Transverse colon (tissue), 4 donors: ENCODE data around the gene MYLK.

ENCODE experiments used
- POLR2A ChIP-seq: fragments of 450-650 bp; IDR thresholded peaks from one replicate; pipeline ENCODE4 v1.6.1; 2016; ENCODE audit warnings: antibody characterized with exemption, mild to moderate bottlenecking, moderate library complexity
- POLR2AphosphoS5 ChIP-seq, 3 donors: sonication (generic); formaldehyde crosslinking; IDR thresholded peaks; one replicate each; pipeline ENCODE4 v1.6.1; 2016; ENCODE audit warnings: antibody characterized with exemption in 3 of 3
- TF ChIP-seq, protein P1 (sequence below), 5 experiments: fragments of 200-600 bp in 3 of 5; fragments of 450-650 bp in 2 of 5; sonication (generic) in 3 of 5; IDR thresholded peaks; 1 replicate in 2 of 5; 2 replicates in 3 of 5; pipeline ENCODE4 v1.5.1; 2016 to 2017; ENCODE audit warnings: antibody characterized with exemption in 5 of 5, inconsistent platforms in 3 of 5, mild to moderate bottlenecking in 2 of 5, moderate library complexity in 1 of 5

DNA sequence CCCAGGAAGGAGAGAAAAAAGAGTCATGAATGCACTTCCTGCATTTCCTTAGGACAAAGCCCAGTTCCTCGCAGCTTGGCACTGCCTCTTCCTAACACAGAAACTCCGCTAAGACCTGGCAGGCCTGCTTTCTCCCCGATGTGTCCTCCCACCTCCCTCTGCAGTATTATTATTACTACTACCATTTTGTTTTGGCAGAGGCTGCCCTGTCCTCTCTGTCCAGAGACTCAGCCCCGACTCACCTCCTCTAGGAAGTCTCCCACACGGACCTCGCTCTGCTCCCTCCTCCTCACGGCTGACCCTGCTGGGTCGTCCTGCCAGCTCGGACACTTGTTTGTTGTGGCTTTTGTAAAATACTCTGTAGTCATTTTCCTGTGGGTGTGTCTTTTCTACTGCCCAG lies 192.1 kb downstream of the MYLK start:
- TF ChIP-seq POLR2A, result no peak
- TF ChIP-seq, protein P1, sequence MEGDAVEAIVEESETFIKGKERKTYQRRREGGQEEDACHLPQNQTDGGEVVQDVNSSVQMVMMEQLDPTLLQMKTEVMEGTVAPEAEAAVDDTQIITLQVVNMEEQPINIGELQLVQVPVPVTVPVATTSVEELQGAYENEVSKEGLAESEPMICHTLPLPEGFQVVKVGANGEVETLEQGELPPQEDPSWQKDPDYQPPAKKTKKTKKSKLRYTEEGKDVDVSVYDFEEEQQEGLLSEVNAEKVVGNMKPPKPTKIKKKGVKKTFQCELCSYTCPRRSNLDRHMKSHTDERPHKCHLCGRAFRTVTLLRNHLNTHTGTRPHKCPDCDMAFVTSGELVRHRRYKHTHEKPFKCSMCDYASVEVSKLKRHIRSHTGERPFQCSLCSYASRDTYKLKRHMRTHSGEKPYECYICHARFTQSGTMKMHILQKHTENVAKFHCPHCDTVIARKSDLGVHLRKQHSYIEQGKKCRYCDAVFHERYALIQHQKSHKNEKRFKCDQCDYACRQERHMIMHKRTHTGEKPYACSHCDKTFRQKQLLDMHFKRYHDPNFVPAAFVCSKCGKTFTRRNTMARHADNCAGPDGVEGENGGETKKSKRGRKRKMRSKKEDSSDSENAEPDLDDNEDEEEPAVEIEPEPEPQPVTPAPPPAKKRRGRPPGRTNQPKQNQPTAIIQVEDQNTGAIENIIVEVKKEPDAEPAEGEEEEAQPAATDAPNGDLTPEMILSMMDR (IDR thresholded peaks at IDR 0.05), result no peak
- TF ChIP-seq POLR2AphosphoS5 (IDR thresholded peaks at IDR 0.05), result no peak
